Smooth muscle cell (in vitro differentiated cells): ENCODE data around the gene TPCN2. TPM values are rescaled to one million over a fixed set of nuclear protein-coding genes. Genes with fewer than 3 reads are reported as not detected.
A peak's percentile ranks its signal among the peaks of the same experiment; 100 is the strongest.

Experiments
- DNase-seq: peaks from one replicate; lab custom pipeline; 2025; ENCODE audit not compliant: unreplicated experiment; lab: John Stamatoyannopoulos, UW
- H2AFZ ChIP-seq: fragments of 200-600 bp; sonication (generic); 2 replicates; pipeline ENCODE4 v1.6.0; 2016; ENCODE audit warnings: antibody characterized with exemption, low read depth, mild to moderate bottlenecking
- H3F3A ChIP-seq: fragments of 200-600 bp; sonication (generic); 2 replicates; pipeline ENCODE4 v1.6.0; 2017; ENCODE audit warnings: antibody characterized with exemption, low read depth
- H3K27ac ChIP-seq: fragments of 200-600 bp; sonication (generic); 2 replicates; pipeline ENCODE4 v1.5.1; 2016; ENCODE audit warnings: low read depth, mild to moderate bottlenecking
- H3K27me3 ChIP-seq: fragments of 200-600 bp; sonication (generic); 2 replicates; pipeline ENCODE4 v1.6.1; 2016; ENCODE audit warnings: low read depth, mild to moderate bottlenecking
- H3K36me3 ChIP-seq: fragments of 200-600 bp; sonication (generic); 2 replicates; pipeline ENCODE4 v1.5.1; 2016; ENCODE audit warnings: low read depth
- H3K4me1 ChIP-seq: fragments of 200-600 bp; sonication (generic); 2 replicates; pipeline ENCODE4 v1.5.1; 2016; ENCODE audit warnings: low read depth
- H3K4me2 ChIP-seq: fragments of 200-600 bp; sonication (generic); 2 replicates; pipeline ENCODE4 v1.6.0; 2016; ENCODE audit warnings: mild to moderate bottlenecking
- H3K4me3 ChIP-seq: fragments of 200-600 bp; sonication (generic); 2 replicates; pipeline ENCODE4 v1.5.1; 2016; ENCODE audit warnings: mild to moderate bottlenecking
- H3K79me2 ChIP-seq: fragments of 200-600 bp; sonication (generic); 2 replicates; pipeline ENCODE4 v1.6.0; 2016; ENCODE audit warnings: low read depth, mild to moderate bottlenecking
- H3K9ac ChIP-seq: fragments of 200-600 bp; sonication (generic); 2 replicates; pipeline ENCODE4 v1.6.0; 2016; ENCODE audit warnings: low read depth
- H3K9me3 ChIP-seq: fragments of 200-600 bp; sonication (generic); replicated peaks from 2 replicates; pipeline ENCODE4 v1.5.1; 2016; ENCODE audit warnings: low read depth
- H4K20me1 ChIP-seq: fragments of 200-600 bp; sonication (generic); 2 replicates; pipeline ENCODE4 v1.6.0; 2016; ENCODE audit warnings: low read depth
- CTCF ChIP-seq: fragments of 200-600 bp; sonication (generic); IDR thresholded peaks from 2 replicates; pipeline ENCODE4 v1.5.1; 2017; ENCODE audit warnings: borderline replicate concordance, mild to moderate bottlenecking, antibody characterized with exemption; ENCODE audit not compliant: insufficient read depth, poor library complexity, severe bottlenecking
- WGBS: methylation state at CpG from one replicate; pipeline ENCODE4 v1.1.7; 2016; ENCODE audit warnings: low lambda C conversion rate; 5-methylcytosine and 5-hydroxymethylcytosine counted together
- polyA plus RNA-seq: library from polyadenylated mRNA; unstranded; fragments of >200 nt; fragmentation: Nextera tagmentation; extraction: Ambion mirVana; gene quantifications from 2 replicates; pipeline ENCODE4 v1.2.1, GENCODE V29; 2016
- total RNA-seq: library from RNA; depleted of rRNA; stranded (reverse); fragments of >200 nt; gene quantifications from 2 replicates; pipeline ENCODE4 v1.2.3, GENCODE V29; 2014

TPCN2 gene
- total and polyA plus RNA-seq, 2 experiments from 2014 or later, result 7.4 to 10.5 TPM

- no peak for DNase-seq
- no peaks in the 10 kb centered on the region for H3K27me3 ChIP-seq
- H3K9ac ChIP-seq, result no peak overlapping the region
- no peaks in the 10 kb centered on the region for H3K9me3 ChIP-seq
- H3K79me2 ChIP-seq, result no peaks in the 10 kb centered on the region
- peaks cover 10% of the 10 kb centered on the region for H3F3A ChIP-seq
- H3K4me3 ChIP-seq, result no peak overlapping the region
- H4K20me1 ChIP-seq, result no peaks in the 10 kb centered on the region
- no peaks in the 10 kb centered on the region for H3K36me3 ChIP-seq
- no peak overlapping the region for H3K4me2 ChIP-seq
- no peak overlapping the region for H2AFZ ChIP-seq
- WGBS, result 91% methylated on average over 12 of the region's 12 CpGs
- TF ChIP-seq CTCF, result no peak
- H3K27ac ChIP-seq, result no peak overlapping the region
- peaks cover 24% of the 10 kb centered on the region for H3K4me1 ChIP-seq
Observed at GRCh38 chr11:69006816-69007215, 41.9 kb upstream of the TPCN2 start.

- no peaks in the 10 kb centered on the region for H3K79me2 ChIP-seq
- H3K4me1 ChIP-seq, result peaks cover 34% of the 10 kb centered on the region
- H2AFZ ChIP-seq, result no peak overlapping the region
- H3K4me3 ChIP-seq, result no peak overlapping the region
- peak overlapping the region; percentile 94 for H3K27ac ChIP-seq
- H3K4me2 ChIP-seq, result peak overlapping the region; percentile 71
- H3K9me3 ChIP-seq, result no peaks in the 10 kb centered on the region
- peaks cover 10% of the 10 kb centered on the region for H3F3A ChIP-seq
- no peaks in the 10 kb centered on the region for H3K36me3 ChIP-seq
- WGBS, result 39% methylated on average over 8 of the region's 8 CpGs
- TF ChIP-seq CTCF, result no peak
- no peak for DNase-seq
- no peaks in the 10 kb centered on the region for H3K27me3 ChIP-seq
- no peaks in the 10 kb centered on the region for H4K20me1 ChIP-seq
- H3K9ac ChIP-seq, result peak overlapping the region; percentile 36
Observed at GRCh38 chr11:69007975-69008381, 40.8 kb upstream of the TPCN2 start.

GRCh38 chr11:69008737-69009440, 39.8 kb upstream of the TPCN2 start:
- Histone ChIP-seq H4K20me1 (no peaks in the 10 kb centered on the region), H3K79me2 (no peaks in the 10 kb centered on the region), H2AFZ (no peak overlapping the region), H3K4me2 (peak overlapping the region; percentile 82), H3K4me3 (no peak overlapping the region), H3K27me3 (no peaks in the 10 kb centered on the region), H3K9ac (peak overlapping the region; percentile 76), H3K4me1 (peaks cover 41% of the 10 kb centered on the region), H3K9me3 (no peaks in the 10 kb centered on the region), H3K36me3 (no peaks in the 10 kb centered on the region), H3F3A (peaks cover 17% of the 10 kb centered on the region), H3K27ac (peak overlapping the region; percentile 94)
- no peak for TF ChIP-seq CTCF
- 24% methylated on average over 16 of the region's 17 CpGs for WGBS
- DNase-seq, result peak; percentile 74
